Fibroblast of skin of back (primary cell): ENCODE measurements around the gene PRKG1.
"Not testable (repeated sequence)": the region's sequence is repeated elsewhere in the genome, so short reads cannot be mapped to it uniquely, and the experiment has no call there.

Experiments
- DNase-seq: peaks from one replicate; pipeline ENCODE4 v3.0.0-alpha.2; 2013

The PRKG1 gene

DNA sequence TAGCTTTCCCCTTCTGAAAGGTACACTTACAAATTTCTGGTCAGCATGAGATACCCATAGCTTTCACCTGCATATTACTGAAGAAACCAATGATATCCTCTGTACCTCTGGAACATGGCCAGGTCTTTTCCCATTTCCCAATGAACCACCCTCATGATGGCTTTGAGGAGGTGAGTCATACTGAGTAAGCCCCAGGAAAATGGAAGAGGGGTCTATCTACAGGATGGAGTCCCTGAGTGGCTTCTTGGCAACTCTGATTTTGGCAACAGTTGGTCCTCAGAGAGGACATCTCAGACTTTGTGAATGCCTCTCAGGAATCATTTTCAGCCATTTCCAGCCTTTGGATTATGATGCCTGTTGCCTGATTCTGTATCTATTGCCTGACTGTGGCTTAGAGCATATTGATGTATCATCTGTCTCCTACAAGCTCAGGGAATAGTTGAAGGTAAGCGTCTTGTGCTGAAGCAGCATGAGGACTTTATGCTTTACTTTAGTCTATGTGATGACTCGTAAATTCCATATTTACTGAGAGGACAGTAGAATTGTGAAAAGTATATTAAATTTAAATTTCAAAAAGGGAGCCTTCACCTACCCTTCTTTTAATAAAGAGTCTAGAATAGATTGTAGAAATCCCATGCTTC is 1155.1 kb downstream of the PRKG1 start:
- DNase-seq = peak; percentile 49

DNA sequence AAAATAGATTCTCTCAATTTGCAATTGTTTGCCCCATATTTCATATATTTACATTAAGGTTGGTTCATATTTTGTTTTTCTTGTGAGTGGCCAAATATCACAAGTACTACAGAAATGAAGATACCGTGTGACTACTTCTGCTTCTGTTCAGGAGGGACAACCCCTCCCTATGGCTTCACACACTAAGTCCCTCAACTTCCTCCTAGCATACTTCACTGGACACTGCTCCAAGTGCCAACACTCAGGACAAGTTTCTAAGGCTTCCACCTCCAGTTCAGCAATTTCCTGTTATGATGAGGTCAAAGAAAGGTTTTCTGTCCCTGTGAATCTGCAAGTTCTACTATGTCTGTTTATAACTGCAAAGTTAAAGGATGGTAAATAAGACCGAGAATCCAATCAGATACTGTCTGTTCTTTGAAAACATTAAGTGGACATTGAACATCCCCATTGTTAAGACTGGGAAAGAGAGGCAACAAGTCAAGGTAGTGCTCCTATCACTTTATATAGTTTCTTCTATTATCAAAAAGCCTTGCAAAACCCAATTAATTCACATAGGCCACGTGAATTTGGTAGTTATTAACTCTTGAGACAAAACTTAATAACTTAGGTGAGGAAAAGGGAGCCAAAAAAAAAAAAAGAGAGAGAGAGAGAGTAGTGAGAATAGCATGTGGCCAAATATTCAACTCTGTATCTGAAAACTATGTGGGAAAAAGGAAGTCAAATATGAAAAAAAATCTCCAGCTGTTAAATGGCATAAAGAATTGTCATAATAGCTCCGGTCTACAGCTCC is 1158.5 kb downstream of the PRKG1 start:
- DNase-seq = no peak

GRCh38 chr10:52233351-52233991 is 1159.2 kb downstream of the PRKG1 start:
- DNase-seq = not testable (repeated sequence)

- no peak for DNase-seq
These were observed 1165.5 kb downstream of the PRKG1 start for GRCh38 chr10:52239771-52240170.

GRCh38 chr10:52245547-52245946 is 1171.3 kb downstream of the PRKG1 start:
- no peak for DNase-seq

DNA sequence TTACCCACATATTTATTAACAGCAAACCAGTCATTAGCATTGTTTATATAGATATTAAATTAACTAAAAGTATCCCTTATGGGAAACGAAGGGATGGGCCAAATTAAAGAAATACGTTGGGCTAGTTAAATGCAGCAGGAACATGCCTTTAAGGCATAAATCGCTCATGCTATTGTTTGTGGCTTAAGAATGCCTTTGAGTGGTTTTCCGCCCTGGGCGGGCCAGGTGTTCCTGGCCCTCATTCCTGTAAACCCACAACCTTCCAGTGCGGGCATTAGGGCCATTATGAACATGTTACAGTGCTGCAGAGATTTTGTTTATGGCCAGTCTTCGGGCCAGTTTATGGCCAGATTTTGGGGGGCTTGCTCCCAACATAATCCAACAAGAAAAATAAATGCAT is 1173.6 kb downstream of the PRKG1 start:
- DNase-seq = not testable (repeated sequence)

DNA sequence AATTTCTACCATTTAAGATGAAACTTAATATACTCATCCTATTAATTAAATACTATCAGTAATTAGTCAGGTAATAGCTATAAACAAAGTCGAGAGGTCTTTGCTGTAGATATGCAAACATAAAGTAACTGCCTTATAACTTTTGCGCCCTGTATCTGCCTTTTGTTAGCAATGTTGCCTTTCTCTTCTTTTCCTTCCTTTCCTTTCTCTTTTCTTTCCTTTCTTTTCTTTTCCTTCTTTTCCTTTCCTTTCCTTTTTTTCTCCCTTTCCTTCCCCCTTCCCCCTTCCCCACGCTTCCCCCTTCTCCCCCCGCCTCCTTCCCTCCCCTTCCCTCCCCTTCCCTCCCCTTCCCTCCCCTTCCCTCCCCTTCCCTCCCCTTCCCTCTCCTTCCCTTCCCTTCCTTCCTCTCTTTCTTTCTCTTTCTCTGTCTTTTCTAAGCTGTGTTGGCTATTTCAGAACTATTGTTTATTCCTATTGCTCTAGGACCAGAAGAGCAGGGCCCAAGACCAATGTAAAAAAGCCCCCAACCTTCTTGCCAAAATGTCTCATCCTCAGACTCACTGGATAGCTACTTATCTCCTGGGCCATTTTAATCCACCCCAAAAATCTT is 1174.5 kb downstream of the PRKG1 start:
- DNase-seq = no peak

GRCh38 chr10:52249850-52250395 is 1175.6 kb downstream of the PRKG1 start:
- no peak for DNase-seq

GRCh38 chr10:52250510-52250909 is 1176.2 kb downstream of the PRKG1 start:
- DNase-seq = no peak

- DNase-seq = no peak
These were observed 1178.0 kb downstream of the PRKG1 start for GRCh38 chr10:52252307-52252706.

DNA sequence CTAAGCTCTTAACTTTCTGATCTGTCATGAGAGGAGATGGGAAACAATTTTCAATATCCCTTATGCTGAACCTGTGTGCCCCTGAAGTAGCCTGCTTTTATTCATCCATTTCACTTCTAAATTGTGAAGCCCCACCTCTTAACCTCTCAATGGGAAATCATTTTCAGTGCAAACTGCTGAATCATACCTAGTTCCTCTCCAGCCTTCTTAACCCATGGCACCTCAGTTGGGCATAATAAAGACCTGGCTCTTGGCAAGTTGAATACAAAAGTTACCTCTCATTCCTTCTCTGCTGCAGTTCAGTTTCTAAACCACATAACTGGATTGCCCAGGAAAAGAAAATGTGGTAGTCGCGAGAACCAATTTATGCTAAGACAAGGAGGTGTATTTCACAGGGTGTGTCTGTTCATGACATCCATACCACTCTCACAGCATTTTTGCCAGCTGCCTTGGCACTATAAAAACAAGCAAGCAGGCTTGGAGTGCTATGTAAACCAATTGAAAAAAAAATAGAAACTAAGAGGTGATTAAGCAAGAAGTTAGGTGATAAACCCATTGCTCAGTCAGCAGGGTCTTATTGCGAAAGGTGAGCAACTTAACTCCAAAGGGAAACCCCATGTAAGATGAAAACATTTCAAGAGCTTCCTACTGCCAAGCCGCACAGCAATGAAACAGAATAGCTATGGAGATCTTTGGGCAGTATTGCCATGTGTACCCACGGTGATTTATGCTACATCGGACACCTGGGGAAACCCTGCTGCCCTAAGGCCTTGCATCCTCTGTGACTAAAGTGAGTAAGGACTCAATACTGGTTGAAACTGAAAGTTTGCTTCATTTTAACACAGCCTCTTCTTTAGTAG is 1182.8 kb downstream of the PRKG1 start:
- DNase-seq = no peak

DNA sequence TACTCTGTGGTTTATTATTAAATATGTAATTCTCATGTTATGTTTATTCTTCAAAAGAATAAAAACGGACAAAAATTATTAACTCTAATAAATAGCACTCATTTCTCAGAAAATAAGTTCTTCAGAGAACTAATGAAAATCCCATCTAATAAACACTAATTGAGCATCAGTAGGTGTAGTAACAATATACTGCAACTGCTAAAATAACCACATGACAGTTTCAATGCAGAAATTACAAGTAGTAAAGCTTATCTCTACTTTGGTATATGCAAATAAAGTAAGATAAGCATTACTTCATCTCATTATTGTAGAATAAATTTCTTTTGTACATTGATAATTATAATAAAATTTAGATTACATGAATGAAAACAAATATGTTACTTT is 1183.4 kb downstream of the PRKG1 start:
- no peak for DNase-seq

DNA sequence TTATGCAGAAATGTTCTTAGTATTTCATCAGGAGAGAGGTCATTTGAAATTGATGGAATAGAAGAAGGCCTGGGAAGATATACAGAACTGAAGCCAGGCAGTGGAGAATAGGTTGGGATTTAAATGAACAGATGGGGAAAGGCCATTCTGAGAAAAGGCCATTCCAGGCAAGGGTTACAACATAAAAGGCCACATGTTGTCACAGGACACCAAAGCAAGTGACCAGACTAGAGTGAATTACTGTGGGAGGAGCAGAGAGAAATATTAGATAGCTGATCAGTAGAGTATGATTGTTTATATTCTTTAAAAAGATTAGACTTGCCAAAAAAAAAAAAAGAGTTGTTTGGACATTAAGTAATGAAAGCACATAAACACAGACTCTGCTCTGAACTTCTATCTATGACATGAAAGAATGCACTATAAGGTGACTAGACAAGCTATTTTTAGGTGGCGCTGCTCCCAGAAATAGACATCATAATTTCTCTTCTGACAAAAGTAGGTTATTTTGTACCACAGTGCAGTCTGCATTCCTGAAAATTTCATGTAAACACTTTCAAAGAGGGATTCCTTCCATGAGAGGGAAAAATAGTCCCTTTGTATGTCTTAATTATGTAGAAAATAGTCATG is 1184.6 kb downstream of the PRKG1 start:
- peak; percentile 35 for DNase-seq

DNA sequence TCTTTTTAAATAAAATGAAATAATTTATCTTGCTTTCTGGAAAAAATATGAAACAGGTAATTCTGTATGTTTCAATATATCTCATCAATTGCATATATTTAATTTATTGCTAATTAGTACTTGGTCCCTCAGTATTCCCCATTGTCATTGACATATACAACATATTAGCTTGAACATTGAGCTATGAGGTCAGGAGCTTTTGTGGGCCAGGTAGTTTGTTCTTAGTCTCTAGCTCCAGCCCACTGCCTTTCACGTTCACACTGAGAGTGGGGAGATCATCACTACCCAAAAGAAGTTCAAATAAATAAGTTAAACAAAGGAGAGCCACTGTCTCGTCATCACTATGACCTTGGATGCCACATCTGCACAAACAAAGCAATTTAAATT is 1185.1 kb downstream of the PRKG1 start:
- no peak for DNase-seq

DNA sequence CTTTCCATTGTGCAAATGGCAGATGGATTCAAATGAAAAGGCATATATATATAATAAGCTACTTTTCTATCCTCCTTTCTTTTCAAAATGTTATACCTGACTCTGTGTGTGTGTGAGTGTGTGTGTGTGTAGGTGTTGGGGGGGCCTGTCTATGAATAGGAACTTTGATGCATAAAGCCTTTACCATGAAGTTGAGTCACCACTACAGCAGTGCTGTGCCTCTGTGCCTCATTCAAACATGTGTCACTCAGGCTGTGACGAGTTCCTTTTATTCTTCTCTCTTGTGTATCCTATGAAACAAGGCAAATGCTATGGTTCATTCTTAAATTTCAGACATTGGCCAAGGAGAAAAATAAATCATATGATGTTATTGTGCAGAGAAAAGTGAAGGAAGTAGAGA is 1187.1 kb downstream of the PRKG1 start:
- DNase-seq = peak; percentile 13

DNA sequence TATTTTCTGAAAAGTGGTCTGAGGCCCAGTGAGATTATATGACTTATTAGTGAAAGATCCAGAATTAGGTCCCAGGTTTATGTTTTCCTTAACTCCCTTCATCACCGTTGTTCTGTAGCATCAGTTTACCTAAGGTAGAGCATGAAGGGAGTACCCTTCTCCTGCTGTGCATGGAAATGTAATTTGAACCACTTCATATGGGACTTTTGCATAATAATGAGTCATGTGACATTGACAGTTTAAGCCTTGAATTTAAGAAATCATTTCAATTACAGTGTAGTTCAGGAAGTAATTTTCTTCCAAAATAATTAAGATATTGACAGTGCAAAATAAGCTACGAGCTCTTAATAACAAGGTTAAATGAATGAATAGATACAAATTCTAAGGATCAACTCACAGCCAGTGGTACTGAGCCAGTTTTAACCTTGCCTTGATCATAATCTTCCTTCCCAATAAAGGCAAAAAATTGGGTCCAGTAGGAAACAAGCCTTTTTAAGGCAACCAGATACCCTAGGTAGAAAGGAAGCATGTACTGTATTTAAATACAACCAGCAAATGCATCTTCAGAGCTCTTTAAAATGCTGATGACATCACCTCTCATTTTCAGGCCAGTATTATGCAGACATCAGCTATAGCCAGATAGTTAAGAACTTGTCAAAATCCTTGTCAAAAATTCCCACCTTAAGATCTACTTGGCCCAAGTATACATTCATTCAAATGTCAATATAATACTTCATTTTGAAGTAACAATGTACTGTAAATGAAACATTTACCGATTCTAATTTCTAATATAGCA is 1191.0 kb downstream of the PRKG1 start:
- no peak for DNase-seq

- DNase-seq = no peak
These were observed 1192.6 kb downstream of the PRKG1 start for GRCh38 chr10:52266858-52267257.

- no peak for DNase-seq
These were observed 1194.5 kb downstream of the PRKG1 start for GRCh38 chr10:52268790-52269189.

GRCh38 chr10:52269233-52269632 is 1194.9 kb downstream of the PRKG1 start:
- no peak for DNase-seq

DNA sequence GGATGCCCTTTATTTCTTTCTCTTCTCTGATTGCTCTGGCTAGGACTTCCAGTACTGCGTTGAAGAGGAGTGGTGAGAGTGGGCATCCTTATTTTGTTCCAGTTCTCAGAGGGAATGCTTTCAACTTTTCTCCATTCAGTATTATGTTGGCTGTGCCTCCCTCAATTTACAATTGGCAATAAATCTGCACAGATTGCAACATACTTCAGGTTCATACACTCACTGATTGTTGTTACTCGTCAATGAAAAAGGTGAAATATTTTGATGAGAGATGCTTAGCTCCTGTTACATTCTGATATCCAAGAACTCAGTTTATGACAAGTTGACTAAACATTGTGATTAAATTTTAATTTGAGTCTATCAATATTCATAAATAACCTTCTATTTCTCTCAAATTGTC is 1201.9 kb downstream of the PRKG1 start:
- no peak for DNase-seq

GRCh38 chr10:52276986-52277385 is 1202.7 kb downstream of the PRKG1 start:
- no peak for DNase-seq
